GM12875 (cell line): Measurements from ENCODE around the gene ADGRG1.

Experiments used
- H3K4me3 ChIP-seq: one replicate; pipeline ENCODE4 v1.5.1; 2011; ENCODE audit warnings: low read depth, low read length, control low read depth
- TF ChIP-seq, protein P1 (sequence below): IDR thresholded peaks from 2 replicates; pipeline ENCODE4 v1.5.1; 2011; ENCODE audit warnings: low read depth, mild to moderate bottlenecking, control low read depth, inconsistent platforms, low read length, moderate library complexity, borderline replicate concordance; ENCODE audit not compliant: insufficient read depth

Gene ADGRG1

DNA sequence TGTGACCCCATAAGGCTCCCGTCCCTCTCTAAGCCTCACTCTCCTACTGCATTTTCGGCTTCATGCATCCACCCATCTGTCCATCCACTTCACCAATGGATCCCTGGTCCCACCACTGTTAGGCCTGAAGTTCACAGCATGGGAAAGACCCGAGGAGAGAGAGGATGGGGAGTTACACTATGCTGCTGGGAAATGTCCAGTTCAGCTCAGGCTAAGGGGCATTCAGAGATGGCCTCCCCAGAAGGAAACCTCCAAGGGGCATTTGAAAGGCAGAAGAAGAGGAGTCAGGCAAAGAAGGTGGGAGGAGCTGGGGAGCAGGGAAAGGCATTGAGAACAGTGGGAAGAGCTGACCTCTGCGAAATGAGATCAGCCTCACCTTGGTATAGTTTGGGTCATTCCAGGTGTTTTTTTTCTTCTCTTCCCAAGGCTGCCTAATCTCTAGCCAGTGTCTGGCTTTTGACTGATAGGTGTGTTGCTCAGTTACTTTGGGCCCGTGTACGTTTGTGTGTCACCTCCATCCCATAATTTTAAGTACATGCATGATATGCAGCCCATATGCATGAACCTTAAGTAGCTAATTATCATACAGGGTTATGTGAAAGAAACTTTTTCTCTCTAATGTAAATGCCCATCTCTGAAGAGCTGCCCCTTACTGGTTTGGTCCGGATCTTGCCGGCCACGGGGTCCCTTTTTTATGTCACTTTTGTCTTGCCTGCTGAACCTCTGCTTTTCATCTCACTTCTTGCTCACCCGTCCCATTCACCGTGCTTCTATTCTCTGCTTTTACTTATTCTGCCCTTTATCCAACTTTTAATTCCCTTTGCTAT lies 54.6 kb downstream of the ADGRG1 start:
- no peak overlapping the region for H3K4me3 ChIP-seq
- TF ChIP-seq, protein P1, sequence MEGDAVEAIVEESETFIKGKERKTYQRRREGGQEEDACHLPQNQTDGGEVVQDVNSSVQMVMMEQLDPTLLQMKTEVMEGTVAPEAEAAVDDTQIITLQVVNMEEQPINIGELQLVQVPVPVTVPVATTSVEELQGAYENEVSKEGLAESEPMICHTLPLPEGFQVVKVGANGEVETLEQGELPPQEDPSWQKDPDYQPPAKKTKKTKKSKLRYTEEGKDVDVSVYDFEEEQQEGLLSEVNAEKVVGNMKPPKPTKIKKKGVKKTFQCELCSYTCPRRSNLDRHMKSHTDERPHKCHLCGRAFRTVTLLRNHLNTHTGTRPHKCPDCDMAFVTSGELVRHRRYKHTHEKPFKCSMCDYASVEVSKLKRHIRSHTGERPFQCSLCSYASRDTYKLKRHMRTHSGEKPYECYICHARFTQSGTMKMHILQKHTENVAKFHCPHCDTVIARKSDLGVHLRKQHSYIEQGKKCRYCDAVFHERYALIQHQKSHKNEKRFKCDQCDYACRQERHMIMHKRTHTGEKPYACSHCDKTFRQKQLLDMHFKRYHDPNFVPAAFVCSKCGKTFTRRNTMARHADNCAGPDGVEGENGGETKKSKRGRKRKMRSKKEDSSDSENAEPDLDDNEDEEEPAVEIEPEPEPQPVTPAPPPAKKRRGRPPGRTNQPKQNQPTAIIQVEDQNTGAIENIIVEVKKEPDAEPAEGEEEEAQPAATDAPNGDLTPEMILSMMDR: no peak

DNA sequence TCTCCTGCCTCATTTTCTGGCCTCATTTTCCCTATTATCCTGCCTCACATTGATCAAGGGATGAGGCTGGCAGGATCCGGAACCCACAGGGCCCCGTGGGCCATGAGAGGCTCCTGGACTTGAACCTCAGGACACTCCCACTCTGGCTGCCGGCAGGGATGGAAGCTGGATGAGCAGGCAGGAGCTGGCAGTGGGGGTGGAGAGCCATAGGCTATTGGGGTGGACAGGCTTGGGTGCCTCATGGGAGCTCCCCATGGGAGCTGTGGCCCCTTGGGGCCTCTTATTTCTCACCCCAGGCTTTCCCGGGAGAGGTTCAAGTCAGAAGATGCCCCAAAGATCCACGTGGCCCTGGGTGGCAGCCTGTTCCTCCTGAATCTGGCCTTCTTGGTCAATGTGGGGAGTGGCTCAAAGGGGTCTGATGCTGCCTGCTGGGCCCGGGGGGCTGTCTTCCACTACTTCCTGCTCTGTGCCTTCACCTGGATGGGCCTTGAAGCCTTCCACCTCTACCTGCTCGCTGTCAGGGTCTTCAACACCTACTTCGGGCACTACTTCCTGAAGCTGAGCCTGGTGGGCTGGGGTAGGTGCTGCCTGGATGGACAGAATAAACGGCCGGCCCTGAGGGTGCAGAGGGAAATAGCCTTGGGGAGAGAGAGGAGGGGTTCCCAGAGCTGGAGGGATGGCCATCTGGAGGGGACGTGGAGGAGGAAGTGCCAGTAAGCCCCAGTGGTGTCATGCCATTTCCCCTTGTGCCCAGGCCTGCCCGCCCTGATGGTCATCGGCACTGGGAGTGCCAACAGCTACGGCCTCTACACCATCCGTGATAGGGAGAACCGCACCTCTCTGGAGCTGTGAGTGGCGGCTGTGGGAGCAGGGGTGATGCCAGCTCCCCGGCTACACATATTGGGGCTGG lies 55.5 kb downstream of the ADGRG1 start:
- TF ChIP-seq, protein P1: no peak
- no peak overlapping the region for H3K4me3 ChIP-seq

DNA sequence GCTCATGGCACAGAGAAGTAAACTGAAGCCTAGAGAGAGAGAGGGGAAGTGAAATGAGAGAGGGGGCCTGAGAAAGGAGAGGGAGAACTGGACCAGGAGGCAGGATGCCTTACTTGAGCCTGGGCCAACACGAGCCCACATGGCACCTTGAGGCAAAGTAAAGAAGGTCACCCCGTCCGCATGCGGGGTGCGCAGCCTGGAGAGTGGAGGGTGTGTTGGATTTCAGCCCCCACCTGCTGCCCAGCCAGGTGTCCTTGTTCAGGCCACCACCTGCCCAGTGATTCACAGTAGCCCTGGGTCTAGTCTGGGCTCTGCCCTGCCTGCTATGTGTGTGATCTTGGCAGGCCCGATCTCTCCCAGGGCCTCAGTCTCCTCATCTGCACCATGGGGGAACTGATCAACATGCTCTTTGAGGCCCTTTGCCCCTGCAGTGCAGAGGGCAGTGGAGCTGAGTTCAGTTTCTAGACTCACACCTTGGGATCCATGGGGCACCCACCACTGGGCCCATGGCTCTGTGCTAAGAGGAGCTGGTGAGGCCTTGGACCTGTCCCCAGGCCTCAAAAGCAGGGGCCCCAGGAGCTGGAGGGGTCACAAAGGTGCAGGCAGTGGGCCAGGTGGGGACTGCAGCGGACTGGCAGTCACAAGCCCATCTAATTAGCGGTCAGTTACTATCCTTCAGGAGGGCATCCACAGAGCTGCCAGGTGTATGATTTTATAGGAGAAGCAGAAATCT lies 56.4 kb downstream of the ADGRG1 start:
- TF ChIP-seq, protein P1: no peak
- H3K4me3 ChIP-seq: no peak overlapping the region

DNA sequence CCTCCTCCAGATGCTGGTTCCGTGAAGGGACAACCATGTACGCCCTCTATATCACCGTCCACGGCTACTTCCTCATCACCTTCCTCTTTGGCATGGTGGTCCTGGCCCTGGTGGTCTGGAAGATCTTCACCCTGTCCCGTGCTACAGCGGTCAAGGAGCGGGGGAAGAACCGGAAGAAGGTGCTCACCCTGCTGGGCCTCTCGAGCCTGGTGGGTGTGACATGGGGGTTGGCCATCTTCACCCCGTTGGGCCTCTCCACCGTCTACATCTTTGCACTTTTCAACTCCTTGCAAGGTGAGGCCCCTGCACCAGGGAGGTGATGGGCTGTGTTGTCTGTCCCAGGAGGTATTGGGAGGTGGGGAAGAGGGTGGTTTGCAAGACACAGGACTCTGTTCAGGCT lies 57.2 kb downstream of the ADGRG1 start:
- TF ChIP-seq, protein P1: no peak
- H3K4me3 ChIP-seq: no peak overlapping the region

DNA sequence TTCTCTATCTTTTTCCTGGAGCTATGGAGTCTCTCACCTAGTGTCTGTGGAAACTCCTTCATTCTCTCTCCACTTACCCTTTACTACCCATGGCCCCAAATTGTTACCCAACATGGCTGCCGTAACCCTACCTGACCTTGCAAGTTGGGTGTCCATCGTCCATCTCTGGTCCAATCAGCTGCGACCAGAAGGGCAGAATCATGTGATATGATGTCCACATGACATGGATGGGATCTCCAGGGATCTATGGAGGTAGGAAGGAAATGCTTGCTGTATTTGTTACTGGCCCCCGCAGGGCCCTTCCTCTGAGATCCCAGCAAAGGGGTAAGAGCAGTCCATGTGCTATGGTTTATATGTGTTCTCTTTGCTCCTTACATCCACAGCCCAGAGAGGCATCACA lies 58.1 kb downstream of the ADGRG1 start:
- TF ChIP-seq, protein P1: no peak
- no peak overlapping the region for H3K4me3 ChIP-seq

DNA sequence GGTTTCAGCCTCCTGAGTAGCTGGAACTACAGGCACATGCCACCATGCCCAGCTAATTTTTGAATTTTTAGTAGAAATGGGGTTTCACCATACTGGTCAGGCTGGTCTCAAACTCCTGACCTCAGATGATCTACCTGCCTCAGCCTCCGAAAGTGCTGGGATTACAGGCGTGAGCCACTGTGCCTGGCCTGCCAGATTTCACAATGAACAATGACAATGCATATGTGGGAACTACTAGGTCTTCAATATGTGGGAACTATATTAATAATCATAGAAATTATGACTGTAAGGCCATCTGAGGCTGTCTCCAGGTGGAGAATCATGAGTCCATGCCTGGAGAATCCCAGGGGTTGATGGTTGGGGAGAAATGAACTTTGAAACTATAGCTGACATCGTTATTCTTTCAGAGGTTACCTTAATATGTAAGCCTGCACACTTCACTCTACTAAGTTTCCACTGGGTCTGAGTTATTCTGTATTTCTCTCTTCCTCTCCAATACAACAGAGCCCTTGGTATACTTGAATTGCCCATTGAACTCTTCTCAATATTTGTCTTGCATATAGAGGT lies 59.0 kb downstream of the ADGRG1 start:
- TF ChIP-seq, protein P1: no peak
- no peak overlapping the region for H3K4me3 ChIP-seq
